ENCODE measurements around the gene NEK10.
A peak's percentile ranks its signal among the peaks of the same experiment; 100 is the strongest.

Gene NEK10

DNA sequence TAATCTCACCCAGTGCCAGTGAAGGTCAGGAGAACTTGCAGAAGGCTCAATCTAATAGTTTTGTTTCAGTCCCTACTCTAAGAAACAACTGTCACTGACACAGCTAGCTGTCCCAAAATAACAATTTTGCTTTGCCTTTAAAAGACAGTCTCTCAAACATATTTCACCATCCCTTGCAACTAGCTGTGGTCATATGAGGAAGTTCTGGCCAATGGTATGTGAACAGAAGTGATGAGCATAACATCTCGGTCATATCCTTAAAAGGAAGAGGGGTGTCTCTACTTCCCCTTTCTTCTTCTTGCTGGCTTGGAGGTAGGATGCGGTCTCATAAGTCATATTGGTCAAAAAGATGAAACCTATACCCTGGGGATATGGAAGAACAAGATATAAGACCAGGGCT, 198.1 kb downstream of the NEK10 start:
- DNase-seq (ENCODE audit: low read depth in 2 of 2), result no peak

- no peak for DNase-seq (ENCODE audit: low read depth in 2 of 2)
Observed at GRCh38 chr3:27166888-27167287, 202.3 kb downstream of the NEK10 start.

GRCh38 chr3:27165321-27165721, 203.9 kb downstream of the NEK10 start:
- DNase-seq (ENCODE audit: low read depth in 2 of 2), result no peak

GRCh38 chr3:27160779-27161287, 208.3 kb downstream of the NEK10 start:
- DNase-seq (ENCODE audit: low read depth in 2 of 2), result no peak

- no peak for DNase-seq (ENCODE audit: low read depth in 2 of 2)
Observed at GRCh38 chr3:27160146-27160545, 209.0 kb downstream of the NEK10 start.

GRCh38 chr3:27147215-27147614, 222.0 kb downstream of the NEK10 start:
- no peak for DNase-seq (ENCODE audit: low read depth in 2 of 2)

- no peak for DNase-seq (ENCODE audit: low read depth in 2 of 2)
Observed at GRCh38 chr3:27146786-27147185, 222.4 kb downstream of the NEK10 start.

DNA sequence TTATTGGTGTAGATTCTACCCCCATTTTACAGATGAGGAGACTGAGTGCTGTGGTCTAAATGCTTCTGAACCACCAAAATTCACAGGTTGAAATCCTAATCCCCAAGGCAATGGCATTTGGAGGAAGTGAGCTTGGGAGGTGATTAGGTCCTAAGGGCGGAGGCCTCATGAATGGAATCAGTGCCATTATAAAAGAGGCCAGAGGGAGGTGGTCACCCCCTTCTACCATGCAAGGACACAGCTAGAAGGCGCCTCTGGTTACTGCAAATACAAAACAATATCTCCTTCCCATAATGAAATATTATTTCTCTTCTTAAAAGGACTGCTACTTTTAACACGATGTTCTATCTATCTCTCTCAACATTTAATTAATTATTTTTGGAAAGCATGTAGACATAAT, 223.5 kb downstream of the NEK10 start:
- DNase-seq (ENCODE audit: low read depth in 2 of 2), result no peak

GRCh38 chr3:27141668-27142067, 227.5 kb downstream of the NEK10 start:
- DNase-seq (ENCODE audit: low read depth in 2 of 2), result no peak

DNA sequence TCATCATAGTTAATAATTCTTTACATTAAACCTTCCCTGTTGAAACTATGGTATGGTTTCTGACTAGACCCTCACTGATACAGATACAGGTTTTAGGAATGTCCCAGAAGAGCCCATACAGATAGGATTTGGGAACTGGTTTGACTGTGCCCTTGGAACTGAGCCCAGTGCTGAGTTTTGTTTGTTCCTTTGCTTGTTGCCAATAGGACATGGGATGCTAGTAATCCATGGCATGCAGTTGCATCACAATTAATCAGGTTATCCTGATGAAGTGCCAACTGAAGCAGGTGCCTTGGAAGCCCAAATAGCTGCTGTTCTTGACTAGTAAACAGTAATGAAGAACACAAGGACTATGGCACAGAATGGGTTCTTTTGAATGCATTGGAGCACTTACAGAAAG, 230.6 kb downstream of the NEK10 start:
- no peak for DNase-seq (ENCODE audit: low read depth in 2 of 2)

- DNase-seq (ENCODE audit: low read depth in 2 of 2), result no peak
Observed at GRCh38 chr3:27138005-27138404, 231.2 kb downstream of the NEK10 start.

- DNase-seq (ENCODE audit: low read depth in 2 of 2), result peak; percentile 28 to 45
Observed at GRCh38 chr3:27134171-27134796, 234.9 kb downstream of the NEK10 start.

DNA sequence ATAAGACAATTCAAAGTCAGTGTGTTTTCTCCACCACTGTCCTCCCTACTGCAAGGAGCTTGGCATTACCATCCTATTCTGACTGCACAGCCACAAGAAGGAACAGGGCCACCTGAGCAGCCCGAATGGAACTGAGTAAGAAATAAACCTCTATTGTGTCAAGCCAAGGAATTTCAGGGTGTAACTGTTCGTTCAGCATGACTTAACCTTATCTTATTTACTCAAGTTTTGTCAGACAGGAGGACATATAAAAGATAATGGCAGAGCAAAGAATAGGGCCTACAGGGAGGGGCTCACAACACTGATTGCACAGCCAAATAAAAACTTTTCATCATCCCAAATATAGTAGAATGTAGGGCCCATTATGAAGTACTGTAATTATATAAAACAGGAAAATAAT, 236.1 kb downstream of the NEK10 start:
- DNase-seq (ENCODE audit: low read depth in 2 of 2), result no peak

- no peak for DNase-seq (ENCODE audit: low read depth in 2 of 2)
Observed at GRCh38 chr3:27130796-27131195, 238.4 kb downstream of the NEK10 start.

DNA sequence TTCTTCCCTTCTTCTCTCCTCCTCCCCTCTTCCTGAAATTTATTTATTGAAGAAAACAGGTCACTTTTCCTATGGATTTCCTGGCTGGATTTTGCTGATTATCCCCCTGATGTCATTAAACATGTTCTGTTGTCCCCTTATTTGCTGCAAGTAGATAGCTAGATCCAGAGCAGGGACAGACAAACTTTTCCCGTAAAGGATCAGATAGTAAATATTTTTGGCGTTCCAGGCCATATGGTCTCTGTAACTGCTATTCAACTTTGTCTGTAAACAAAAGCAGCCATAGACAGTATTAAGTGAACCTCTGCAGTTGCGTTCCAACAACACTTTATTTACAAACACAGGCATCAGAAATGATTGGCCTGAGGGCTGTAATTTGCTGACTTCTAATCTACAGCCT, 241.3 kb downstream of the NEK10 start:
- no peak for DNase-seq (ENCODE audit: low read depth in 2 of 2)

GRCh38 chr3:27127195-27127594, 242.0 kb downstream of the NEK10 start:
- no peak for DNase-seq (ENCODE audit: low read depth in 2 of 2)

GRCh38 chr3:27125821-27126501, 243.2 kb downstream of the NEK10 start:
- DNase-seq (ENCODE audit: low read depth in 2 of 2), result no peak

- no peak for DNase-seq (ENCODE audit: low read depth in 2 of 2)
Observed at GRCh38 chr3:27119639-27120038, 249.5 kb downstream of the NEK10 start.

GRCh38 chr3:27115352-27115751, 253.8 kb downstream of the NEK10 start:
- no peak for DNase-seq (ENCODE audit: low read depth in 2 of 2)

DNA sequence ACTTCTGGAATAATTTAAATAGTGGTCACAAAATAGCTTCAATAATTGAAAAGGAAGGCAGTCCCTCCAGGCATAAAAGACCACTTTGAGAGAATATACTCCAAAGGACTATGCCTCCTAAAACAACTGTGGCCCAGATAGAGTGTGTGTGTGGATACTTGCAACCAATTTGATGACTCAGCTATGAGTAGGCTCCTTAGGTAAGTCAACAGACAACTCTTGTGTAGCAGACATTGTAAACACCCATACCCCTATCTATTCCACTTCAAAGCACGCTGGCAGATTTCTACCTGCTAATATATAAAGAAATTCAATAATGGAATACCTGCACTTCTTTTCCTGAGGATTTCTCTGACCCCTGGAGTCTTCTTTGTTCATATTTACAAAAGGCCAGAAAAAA, 254.5 kb downstream of the NEK10 start:
- no peak for DNase-seq (ENCODE audit: low read depth in 2 of 2)

- DNase-seq (ENCODE audit: low read depth in 2 of 2), result no peak
Observed at GRCh38 chr3:27114129-27114528, 255.1 kb downstream of the NEK10 start.

DNA sequence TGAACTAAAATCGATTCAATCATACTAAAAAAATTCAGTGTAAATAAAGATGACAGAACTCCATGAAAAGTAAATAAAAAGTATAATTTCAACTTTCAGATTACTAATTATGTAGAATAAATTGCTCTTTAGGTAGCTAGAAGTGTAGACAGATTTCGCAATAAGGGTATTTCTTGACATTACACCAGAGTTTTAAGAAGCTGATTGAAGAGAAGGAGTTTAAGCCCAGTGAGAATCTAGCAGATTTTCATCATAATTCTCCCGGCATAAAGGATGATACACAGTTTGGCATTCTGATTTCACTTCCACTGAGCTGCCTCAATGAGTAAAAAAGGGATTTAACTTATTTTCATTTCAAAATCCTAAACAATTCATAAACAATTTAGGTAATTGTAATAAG, 259.2 kb downstream of the NEK10 start:
- no peak for DNase-seq (ENCODE audit: low read depth in 2 of 2)

DNA sequence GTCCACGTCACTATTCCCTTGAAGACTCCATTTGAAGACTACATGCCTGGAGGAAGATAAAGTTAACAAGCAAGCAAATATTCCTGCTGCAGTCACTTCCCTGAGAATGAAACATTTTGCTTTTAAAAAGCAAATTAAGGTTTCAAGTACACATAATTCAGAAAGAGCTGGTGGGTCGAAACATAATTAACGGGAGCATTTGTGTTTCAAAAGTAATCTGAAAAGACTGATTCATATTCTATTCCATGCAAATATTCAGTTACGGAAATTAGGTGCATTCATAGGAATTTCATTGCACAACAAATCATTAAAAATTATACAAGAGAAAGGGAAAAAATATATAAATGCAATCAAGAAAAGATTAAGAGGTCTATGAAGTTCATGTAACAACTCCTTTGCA, 260.9 kb downstream of the NEK10 start:
- no peak for DNase-seq (ENCODE audit: low read depth in 2 of 2)

GRCh38 chr3:27105904-27106303, 263.3 kb downstream of the NEK10 start:
- DNase-seq (ENCODE audit: low read depth in 2 of 2), result no peak

All from stimulated activated CD4-positive, alpha-beta T cell treated with anti-CD3 and anti-CD28 coated beads, Interleukin-4, amount 100 ng/mL, for 48 hours (primary cell).